ENCODE measurements around the gene ANKRD62.

The ANKRD62 gene

DNA sequence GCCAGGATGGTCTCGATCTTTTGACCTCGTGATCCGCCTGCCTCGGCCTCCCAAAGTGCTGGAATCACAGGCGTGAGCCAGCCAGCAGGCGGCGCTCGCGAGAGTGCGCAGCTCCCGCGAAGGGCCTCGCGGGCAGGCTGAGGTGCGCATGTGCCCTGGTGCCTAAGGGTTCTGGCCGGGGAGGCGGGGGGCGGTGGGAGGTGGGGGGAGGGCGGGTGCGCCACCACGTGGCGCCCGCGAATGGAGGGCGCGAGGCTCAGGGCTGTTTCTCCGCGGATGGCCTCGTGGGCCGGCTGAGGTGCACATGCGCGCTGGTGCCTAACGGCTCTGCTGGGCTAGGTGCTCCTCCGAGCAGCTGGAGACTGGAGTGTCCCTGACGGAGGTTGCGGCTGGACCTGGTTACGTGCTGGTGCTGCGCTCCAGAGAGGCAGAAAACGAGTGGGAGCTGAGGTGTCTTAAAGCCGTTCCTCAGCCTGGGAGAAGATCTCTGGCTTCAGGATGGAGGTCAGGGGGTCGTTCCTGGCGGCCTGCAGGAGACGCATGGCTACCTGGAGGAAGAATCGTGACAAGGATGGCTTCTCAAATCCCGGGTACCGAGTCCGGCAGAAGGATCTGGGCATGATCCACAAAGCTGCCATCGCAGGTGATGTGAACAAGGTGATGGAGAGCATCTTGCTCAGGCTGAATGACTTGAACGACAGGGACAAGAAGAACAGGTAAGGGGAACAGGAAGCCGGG is at the start of gene ANKRD62:
Gene ANKRD62 (plus strand): TSS at position 324 of the 738 bp plus-strand sequence. CDS start 175 bp downstream, at position 499.
- no peaks in the 10 kb centered on the region for H3K36me3 ChIP-seq (ENCODE audit: insufficient read depth, insufficient read length, low read length)
- H3K4me1 ChIP-seq (ENCODE audit: insufficient read depth, insufficient read length) = no peaks in the 10 kb centered on the region
- H3K9me3 ChIP-seq (ENCODE audit: insufficient read depth, low read length) = no peaks in the 10 kb centered on the region; the same call in 1 of the 2 replicates
- TF ChIP-seq YY1 (IDR thresholded peaks at IDR 0.05; ENCODE audit: insufficient read depth, insufficient read length) (no peak), ZNF274 (IDR thresholded peaks at IDR 0.05; ENCODE audit: low read depth, low read length) (no peak), SUZ12 (IDR thresholded peaks at IDR 0.05; ENCODE audit: extremely low read depth, insufficient read depth, insufficient read length) (no peak)
- no peak within 1 kb of the TSS for H3K4me3 ChIP-seq (ENCODE audit: insufficient read length, low read depth)
- no peak within 1 kb of the TSS for H3K9ac ChIP-seq (ENCODE audit: insufficient read length, low read depth)
- no peaks in the 10 kb centered on the region for H3K27me3 ChIP-seq (ENCODE audit: insufficient read depth, insufficient read length)
- DNase-seq (ENCODE audit: low read depth, low spot score) = no peak

DNA sequence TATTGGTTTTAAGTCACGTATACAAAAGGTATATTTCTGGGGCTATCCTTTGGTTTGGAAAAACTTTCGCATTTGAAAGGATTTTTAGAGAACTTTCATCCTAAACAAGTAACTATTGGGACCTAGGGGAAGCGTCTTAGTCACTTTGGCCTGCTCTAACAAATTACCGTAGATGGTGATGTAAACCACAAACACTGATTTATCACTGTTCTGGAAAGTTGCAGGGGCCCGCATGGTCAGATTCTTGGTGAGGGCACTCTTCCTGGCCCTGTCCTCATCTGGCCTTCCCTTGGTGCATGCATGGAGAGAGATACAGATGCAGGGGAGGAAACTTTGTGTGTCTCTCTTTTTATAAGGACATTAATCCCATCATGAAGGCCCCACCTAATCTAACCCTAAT is 49.1 kb upstream of the ANKRD62 start:
- H3K9ac ChIP-seq (ENCODE audit: insufficient read length, low read depth) = no peak overlapping the region
- H3K4me1 ChIP-seq (ENCODE audit: insufficient read depth, insufficient read length) = no peaks in the 10 kb centered on the region
- H3K27me3 ChIP-seq (ENCODE audit: insufficient read depth, insufficient read length) = no peaks in the 10 kb centered on the region
- no peak for DNase-seq (ENCODE audit: low read depth, low spot score)
- no peak for TF ChIP-seq SUZ12 (IDR thresholded peaks at IDR 0.05; ENCODE audit: extremely low read depth, insufficient read depth, insufficient read length)
- TF ChIP-seq YY1 (IDR thresholded peaks at IDR 0.05; ENCODE audit: insufficient read depth, insufficient read length) = no peak
- no peak for TF ChIP-seq ZNF274 (IDR thresholded peaks at IDR 0.05; ENCODE audit: low read depth, low read length)
- no peaks in the 10 kb centered on the region for H3K36me3 ChIP-seq (ENCODE audit: insufficient read depth, insufficient read length, low read length)
- H3K4me3 ChIP-seq (ENCODE audit: insufficient read length, low read depth) = no peak overlapping the region
- peaks cover 31% of the 10 kb centered on the region; the same call in 1 of the 2 replicates for H3K9me3 ChIP-seq (ENCODE audit: insufficient read depth, low read length)

DNA sequence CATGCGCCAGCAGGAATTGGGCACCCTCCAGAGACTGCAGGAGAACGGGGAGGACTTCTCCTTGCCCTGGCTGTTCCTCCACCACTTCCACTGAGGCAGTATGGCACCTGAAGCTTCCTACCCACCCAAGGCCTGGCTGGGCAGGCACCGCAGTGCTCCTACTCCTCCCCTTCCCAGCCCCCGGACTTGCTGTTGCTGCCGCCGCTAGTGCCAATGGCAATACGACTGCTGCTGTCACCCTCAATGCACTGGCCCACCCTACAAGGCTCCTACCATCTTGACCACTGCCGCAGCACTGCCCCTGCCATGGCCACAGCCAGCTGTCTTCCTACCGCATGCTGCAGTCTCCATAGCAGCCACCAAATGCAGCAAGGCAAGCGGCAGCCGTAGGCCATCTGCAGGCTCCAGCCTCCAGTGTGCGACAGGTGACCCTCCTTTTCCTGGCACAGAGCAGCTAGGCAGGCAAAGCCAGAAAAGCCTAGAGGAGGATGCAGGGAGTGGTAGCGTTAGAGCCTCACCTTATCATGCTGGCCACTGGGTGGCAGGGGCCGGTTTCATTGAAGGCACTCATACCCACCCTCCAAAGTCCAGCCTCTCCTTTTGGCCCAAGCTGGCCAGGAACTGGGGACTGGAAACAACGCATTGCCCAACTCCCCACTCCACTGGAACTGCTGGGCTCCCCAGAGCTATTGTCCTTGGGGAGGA is 47.4 kb upstream of the ANKRD62 start:
- no peaks in the 10 kb centered on the region for H3K36me3 ChIP-seq (ENCODE audit: insufficient read depth, insufficient read length, low read length)
- no peaks in the 10 kb centered on the region for H3K27me3 ChIP-seq (ENCODE audit: insufficient read depth, insufficient read length)
- no peak overlapping the region for H3K4me3 ChIP-seq (ENCODE audit: insufficient read length, low read depth)
- no peak for DNase-seq (ENCODE audit: low read depth, low spot score)
- no peak overlapping the region for H3K9ac ChIP-seq (ENCODE audit: insufficient read length, low read depth)
- H3K4me1 ChIP-seq (ENCODE audit: insufficient read depth, insufficient read length) = no peaks in the 10 kb centered on the region
- TF ChIP-seq YY1 (IDR thresholded peaks at IDR 0.05; ENCODE audit: insufficient read depth, insufficient read length) = no peak
- TF ChIP-seq SUZ12 (IDR thresholded peaks at IDR 0.05; ENCODE audit: extremely low read depth, insufficient read depth, insufficient read length) = no peak
- H3K9me3 ChIP-seq (ENCODE audit: insufficient read depth, low read length) = peaks cover 31% of the 10 kb centered on the region; the same call in 1 of the 2 replicates

DNA sequence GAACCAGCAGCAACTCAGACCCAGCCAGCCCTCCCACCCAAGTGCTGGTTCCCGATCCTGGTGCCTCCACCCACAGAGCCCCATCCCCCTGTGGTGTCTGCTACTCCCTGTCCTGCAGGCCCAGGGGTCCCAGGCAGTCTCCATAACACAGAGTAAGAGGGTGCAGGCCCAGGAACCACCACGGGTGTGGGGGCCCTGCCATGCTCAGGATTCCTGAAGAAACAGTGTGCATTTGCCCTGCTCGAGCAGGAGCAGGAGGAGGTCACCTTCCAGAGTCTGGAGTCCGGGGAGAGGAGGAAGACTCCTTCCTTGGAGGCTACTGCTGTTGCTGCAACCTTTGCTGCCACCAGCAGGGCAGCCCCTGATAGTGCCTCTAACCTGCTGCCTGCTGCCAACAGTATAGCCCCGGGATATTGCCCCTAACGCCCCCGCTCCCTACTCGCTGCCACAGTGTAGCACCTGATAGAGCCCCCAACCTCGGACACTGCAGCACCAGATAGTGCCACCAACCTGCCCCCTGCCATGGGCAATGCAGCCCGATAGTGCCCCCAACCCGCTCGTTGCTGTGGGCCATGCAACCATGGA is 46.8 kb upstream of the ANKRD62 start:
- Histone ChIP-seq H3K27me3 (ENCODE audit: insufficient read depth, insufficient read length) (no peaks in the 10 kb centered on the region), H3K9ac (ENCODE audit: insufficient read length, low read depth) (no peak overlapping the region), H3K36me3 (ENCODE audit: insufficient read depth, insufficient read length, low read length) (no peaks in the 10 kb centered on the region), H3K4me3 (ENCODE audit: insufficient read length, low read depth) (no peak overlapping the region), H3K9me3 (ENCODE audit: insufficient read depth, low read length) (peaks cover 31% of the 10 kb centered on the region; the same call in 1 of the 2 replicates), H3K4me1 (ENCODE audit: insufficient read depth, insufficient read length) (no peaks in the 10 kb centered on the region)
- TF ChIP-seq YY1 (IDR thresholded peaks at IDR 0.05; ENCODE audit: insufficient read depth, insufficient read length) (no peak), SUZ12 (IDR thresholded peaks at IDR 0.05; ENCODE audit: extremely low read depth, insufficient read depth, insufficient read length) (no peak), ZNF274 (IDR thresholded peaks at IDR 0.05; ENCODE audit: low read depth, low read length) (no peak)
- no peak for DNase-seq (ENCODE audit: low read depth, low spot score)

DNA sequence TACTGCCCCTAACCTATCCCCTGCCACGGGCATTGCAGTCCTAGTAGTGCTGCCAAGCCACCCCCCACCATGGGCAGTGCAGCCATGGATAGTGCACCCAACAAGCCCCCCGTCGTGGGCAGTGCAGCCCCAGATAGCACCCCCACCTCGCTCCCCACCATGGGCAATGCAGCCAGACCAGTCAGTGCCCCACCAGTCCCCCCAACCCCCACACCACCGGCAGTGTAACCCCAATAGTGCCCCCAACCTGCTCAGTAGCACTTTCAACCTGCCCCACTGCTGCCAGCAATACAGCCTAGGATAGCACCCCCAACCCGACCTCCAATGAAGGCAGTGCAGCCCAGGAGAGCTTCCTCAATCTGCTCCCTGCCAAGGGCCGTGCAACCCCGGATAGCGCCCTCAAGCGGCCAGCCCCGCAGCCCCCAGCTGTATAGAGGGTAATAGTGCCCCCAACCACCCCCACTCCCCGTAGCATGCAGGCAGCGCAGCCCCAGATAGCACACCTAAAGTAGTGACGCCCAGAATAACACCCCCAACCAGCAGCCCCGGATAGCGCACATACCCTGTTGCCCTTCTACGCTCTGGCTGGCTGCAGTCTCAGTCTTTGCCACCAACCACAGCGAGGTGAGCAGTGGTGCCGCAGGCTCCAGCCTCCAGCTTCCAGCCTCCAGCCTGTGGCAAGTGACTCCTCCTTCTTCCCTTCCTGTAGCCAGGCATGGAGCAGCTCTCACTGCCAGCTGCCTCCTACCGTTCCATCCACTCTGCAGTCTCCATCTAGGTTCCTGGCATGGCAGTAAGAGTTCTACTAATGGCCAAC is 45.4 kb upstream of the ANKRD62 start:
- no peaks in the 10 kb centered on the region for H3K36me3 ChIP-seq (ENCODE audit: insufficient read depth, insufficient read length, low read length)
- H3K9ac ChIP-seq (ENCODE audit: insufficient read length, low read depth) = no peak overlapping the region
- no peak overlapping the region for H3K4me3 ChIP-seq (ENCODE audit: insufficient read length, low read depth)
- H3K4me1 ChIP-seq (ENCODE audit: insufficient read depth, insufficient read length) = no peaks in the 10 kb centered on the region
- no peaks in the 10 kb centered on the region for H3K27me3 ChIP-seq (ENCODE audit: insufficient read depth, insufficient read length)
- DNase-seq (ENCODE audit: low read depth, low spot score) = no peak
- TF ChIP-seq ZNF274 (IDR thresholded peaks at IDR 0.05; ENCODE audit: low read depth, low read length) = no peak
- TF ChIP-seq SUZ12 (IDR thresholded peaks at IDR 0.05; ENCODE audit: extremely low read depth, insufficient read depth, insufficient read length) = no peak
- TF ChIP-seq YY1 (IDR thresholded peaks at IDR 0.05; ENCODE audit: insufficient read depth, insufficient read length) = no peak
- peaks cover 31% of the 10 kb centered on the region; the same call in 1 of the 2 replicates for H3K9me3 ChIP-seq (ENCODE audit: insufficient read depth, low read length)

DNA sequence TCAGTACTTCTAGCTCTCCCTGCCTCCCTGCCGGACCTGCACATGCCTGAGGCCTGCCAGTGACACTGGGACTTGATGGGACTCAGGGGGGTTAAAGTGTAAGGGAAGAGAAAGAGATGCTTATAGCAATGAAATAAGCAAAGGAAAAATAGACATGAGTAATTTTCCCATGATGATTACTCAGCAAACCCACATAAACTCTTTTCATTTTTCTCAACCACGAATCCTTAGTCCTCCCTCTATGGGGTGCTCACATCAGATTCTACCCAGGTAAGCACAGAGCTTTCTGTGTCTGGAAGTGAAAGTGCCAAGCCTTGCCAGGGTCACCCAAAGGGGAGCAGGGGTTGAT is 44.8 kb upstream of the ANKRD62 start:
- no peak for DNase-seq (ENCODE audit: low read depth, low spot score)
- H3K4me3 ChIP-seq (ENCODE audit: insufficient read length, low read depth) = no peak overlapping the region
- H3K9me3 ChIP-seq (ENCODE audit: insufficient read depth, low read length) = peaks cover 31% of the 10 kb centered on the region; the same call in 1 of the 2 replicates
- H3K9ac ChIP-seq (ENCODE audit: insufficient read length, low read depth) = no peak overlapping the region
- no peaks in the 10 kb centered on the region for H3K36me3 ChIP-seq (ENCODE audit: insufficient read depth, insufficient read length, low read length)
- no peaks in the 10 kb centered on the region for H3K4me1 ChIP-seq (ENCODE audit: insufficient read depth, insufficient read length)
- TF ChIP-seq SUZ12 (IDR thresholded peaks at IDR 0.05; ENCODE audit: extremely low read depth, insufficient read depth, insufficient read length) (no peak), YY1 (IDR thresholded peaks at IDR 0.05; ENCODE audit: insufficient read depth, insufficient read length) (no peak), ZNF274 (IDR thresholded peaks at IDR 0.05; ENCODE audit: low read depth, low read length) (no peak)
- H3K27me3 ChIP-seq (ENCODE audit: insufficient read depth, insufficient read length) = no peaks in the 10 kb centered on the region
